Erythroblast (primary cell): Measurements from ENCODE around the gene HSCB.

Experiments
- GATA1 ChIP-seq: IDR thresholded peaks from 2 replicates; pipeline ENCODE4 v1.6.1; 2011; ENCODE audit warnings: low read depth, mild to moderate bottlenecking, control low read depth, low read length, moderate library complexity
- POLR2A ChIP-seq: IDR thresholded peaks from 2 replicates; pipeline ENCODE4 v1.6.1; 2011; ENCODE audit warnings: mild to moderate bottlenecking, low read length

DNA sequence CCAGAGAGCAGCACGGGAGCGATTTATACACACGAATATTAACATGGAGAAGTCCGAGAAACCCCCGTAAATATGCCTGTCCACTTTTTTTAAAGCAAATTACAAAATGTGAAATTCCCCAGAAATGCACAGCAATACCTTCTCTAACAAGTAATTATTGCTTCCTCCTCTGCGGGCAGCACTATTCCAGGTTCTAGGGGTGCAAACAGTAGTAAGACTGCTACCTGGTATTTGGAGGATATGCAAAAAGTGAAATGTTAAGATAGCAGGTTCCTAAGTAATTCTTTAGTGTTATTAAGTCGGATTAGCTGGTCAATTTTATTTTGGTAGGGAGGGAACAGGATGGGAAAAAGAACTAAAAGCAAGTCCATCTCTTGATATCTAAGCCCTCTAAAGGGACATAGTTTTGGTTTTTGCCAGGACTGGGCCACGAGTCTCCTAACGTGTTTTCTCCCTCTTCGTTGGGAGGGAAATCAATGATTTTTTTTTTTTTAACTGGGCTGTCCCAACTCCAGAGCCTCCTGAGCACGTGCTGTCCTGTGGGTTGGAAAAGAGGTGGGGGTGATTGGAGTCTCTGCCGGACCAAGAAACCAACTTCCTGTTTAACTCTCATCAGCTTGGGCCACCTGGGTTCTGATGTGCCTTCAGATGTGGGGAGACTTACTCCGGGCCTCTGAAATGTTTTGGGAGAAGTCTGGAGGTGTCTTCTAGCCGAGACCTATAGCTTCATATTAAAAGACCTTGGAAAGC, 60.2 kb downstream of the HSCB start:
- TF ChIP-seq POLR2A = no peak
- TF ChIP-seq GATA1 = no peak
